Measurements from ENCODE around the gene PLA2G2C. TPM values are rescaled to one million over a fixed set of nuclear protein-coding genes. Genes with fewer than 3 reads are reported as not detected.

PLA2G2C gene
- polyA plus RNA-seq, 2 donors: 0.07 to 0.14 TPM

DNA sequence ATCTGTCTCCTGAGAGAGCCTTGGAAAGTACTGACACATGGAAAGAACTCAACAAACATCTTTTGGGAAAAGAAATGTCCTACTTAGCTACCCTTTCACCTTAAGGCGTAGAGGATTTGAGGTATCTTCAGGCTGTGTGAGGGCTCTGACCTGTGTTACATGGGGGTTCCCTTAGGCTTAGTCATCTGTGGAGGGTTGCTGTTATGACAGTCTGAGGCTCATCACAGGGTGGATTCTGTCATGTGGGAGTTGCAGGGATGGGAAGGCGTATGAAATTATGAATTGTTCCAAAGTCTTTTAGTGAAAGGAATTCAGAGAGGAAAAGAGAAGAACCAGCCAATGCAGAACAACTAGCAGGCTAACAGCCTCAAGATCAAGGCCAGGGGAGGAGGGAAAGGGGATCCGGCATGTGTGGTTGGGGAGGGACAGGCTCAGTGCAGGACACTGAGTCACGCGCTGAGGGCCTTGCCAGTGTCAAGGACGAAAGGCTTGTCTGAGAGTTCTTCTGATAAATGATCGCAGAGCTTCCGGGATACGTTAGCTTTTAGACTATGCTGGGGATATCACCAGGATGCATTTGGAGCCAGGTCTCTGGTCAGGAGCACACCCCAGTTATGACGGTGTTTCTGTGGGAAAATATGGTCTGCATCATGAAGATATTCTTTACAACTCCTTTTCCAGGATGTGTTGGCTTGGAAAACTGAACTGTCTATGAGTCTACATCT, 24.6 kb upstream of the PLA2G2C start:
- Histone ChIP-seq H3K27ac (ENCODE audit: low read depth in 2 of 2, low read length in 1 of 2) (no peak overlapping the region), H3K4me3 (ENCODE audit: low read depth in 1 of 2, low read length in 2 of 2) (no peak overlapping the region), H3K9me3 (ENCODE audit: control insufficient read depth in 2 of 2, insufficient read depth in 1 of 2, low read depth in 1 of 2, low read length in 1 of 2) (no peaks in the 10 kb centered on the region), H3K27me3 (ENCODE audit: control insufficient read depth in 1 of 2, insufficient read depth in 2 of 2, low read length in 2 of 2) (no peaks in the 10 kb centered on the region), H3K4me1 (ENCODE audit: control insufficient read depth in 2 of 2, insufficient read depth in 2 of 2, low read length in 1 of 2) (peaks cover 0 to 6% of the 10 kb centered on the region in 2 donors), H3K36me3 (ENCODE audit: control insufficient read depth in 2 of 2, insufficient read depth in 2 of 2, low read length in 1 of 2) (no peaks in the 10 kb centered on the region)
- 79 to 82% methylated on average over 10 of the region's 10 CpGs for WGBS, 2 donors

DNA sequence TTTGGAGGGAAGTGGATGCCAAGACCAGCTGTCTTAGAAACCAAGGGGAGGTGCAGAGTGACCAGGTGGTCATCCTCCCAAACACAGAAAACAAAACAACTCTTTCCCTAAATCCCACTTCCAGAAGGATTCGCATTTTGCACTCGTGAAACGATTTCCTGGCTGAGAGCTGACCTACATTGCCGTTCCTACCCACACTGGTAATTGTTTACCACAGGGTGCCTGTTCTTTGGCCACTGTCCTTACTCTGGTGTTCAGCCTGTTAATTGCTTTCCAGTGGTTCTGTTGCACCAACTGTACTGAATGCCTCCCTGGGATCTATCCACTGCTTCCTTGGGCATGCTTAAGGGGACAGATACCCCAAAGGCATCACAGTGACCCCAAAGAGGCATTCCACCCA, 23.2 kb upstream of the PLA2G2C start:
- Histone ChIP-seq H3K9me3 (ENCODE audit: control insufficient read depth in 2 of 2, insufficient read depth in 1 of 2, low read depth in 1 of 2, low read length in 1 of 2) (no peaks in the 10 kb centered on the region), H3K36me3 (ENCODE audit: control insufficient read depth in 2 of 2, insufficient read depth in 2 of 2, low read length in 1 of 2) (no peaks in the 10 kb centered on the region), H3K27me3 (ENCODE audit: control insufficient read depth in 1 of 2, insufficient read depth in 2 of 2, low read length in 2 of 2) (no peaks in the 10 kb centered on the region), H3K4me3 (ENCODE audit: low read depth in 1 of 2, low read length in 2 of 2) (no peak overlapping the region), H3K27ac (ENCODE audit: low read depth in 2 of 2, low read length in 1 of 2) (no peak overlapping the region), H3K4me1 (ENCODE audit: control insufficient read depth in 2 of 2, insufficient read depth in 2 of 2, low read length in 1 of 2) (peaks cover 0 to 6% of the 10 kb centered on the region in 2 donors)
- WGBS, 2 donors: 68 to 72% methylated on average over 4 of the region's 4 CpGs

DNA sequence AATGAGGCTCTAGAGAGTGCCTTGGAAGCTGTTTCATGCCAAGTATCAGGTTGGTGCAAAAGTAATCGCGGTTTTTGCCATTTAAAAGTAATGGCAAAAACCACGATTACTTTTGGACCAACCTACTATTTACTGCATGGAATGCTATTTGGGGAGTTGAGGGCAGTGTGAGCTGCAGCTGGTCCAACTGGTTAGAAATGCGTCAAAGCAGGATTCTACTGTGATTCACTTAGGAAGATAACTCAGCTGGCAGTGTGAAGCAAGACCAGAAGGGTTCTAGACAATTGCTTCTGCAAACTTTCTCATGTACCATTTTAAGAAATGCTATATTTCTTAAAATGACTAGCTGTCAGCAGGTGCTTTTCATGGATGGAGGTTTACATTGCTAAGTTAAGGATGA, 21.2 kb upstream of the PLA2G2C start:
- Histone ChIP-seq H3K27me3 (ENCODE audit: control insufficient read depth in 1 of 2, insufficient read depth in 2 of 2, low read length in 2 of 2) (no peaks in the 10 kb centered on the region), H3K4me1 (ENCODE audit: control insufficient read depth in 2 of 2, insufficient read depth in 2 of 2, low read length in 1 of 2) (peaks cover 0 to 4% of the 10 kb centered on the region in 2 donors), H3K4me3 (ENCODE audit: low read depth in 1 of 2, low read length in 2 of 2) (no peak overlapping the region), H3K9me3 (ENCODE audit: control insufficient read depth in 2 of 2, insufficient read depth in 1 of 2, low read depth in 1 of 2, low read length in 1 of 2) (no peaks in the 10 kb centered on the region), H3K36me3 (ENCODE audit: control insufficient read depth in 2 of 2, insufficient read depth in 2 of 2, low read length in 1 of 2) (no peaks in the 10 kb centered on the region), H3K27ac (ENCODE audit: low read depth in 2 of 2, low read length in 1 of 2) (no peak overlapping the region)
- 67 to 79% methylated on average over 4 of the region's 4 CpGs for WGBS, 2 donors

DNA sequence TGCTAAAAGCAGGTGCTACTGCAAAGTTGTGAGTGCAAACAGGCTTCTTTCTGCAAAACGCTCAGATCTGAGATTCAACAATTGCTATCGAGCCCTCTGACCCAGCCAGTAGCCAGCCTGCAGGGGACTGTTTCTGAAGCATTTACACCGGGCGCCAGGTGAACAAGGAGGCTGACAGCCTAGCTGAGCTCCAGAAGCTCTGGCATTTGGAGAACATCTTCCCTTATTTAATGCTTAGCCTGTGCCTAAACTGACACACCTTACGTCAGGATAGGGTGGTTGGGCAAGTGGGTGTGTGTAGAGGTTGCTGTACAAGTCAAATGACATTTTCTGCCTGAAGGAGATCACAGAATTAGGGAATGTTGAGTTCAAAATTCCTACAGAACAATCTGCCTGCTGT, 15.8 kb upstream of the PLA2G2C start:
- Histone ChIP-seq H3K27ac (ENCODE audit: low read depth in 2 of 2, low read length in 1 of 2) (no peak overlapping the region), H3K4me3 (ENCODE audit: low read depth in 1 of 2, low read length in 2 of 2) (no peak overlapping the region), H3K36me3 (ENCODE audit: control insufficient read depth in 2 of 2, insufficient read depth in 2 of 2, low read length in 1 of 2) (no peaks in the 10 kb centered on the region), H3K9me3 (ENCODE audit: control insufficient read depth in 2 of 2, insufficient read depth in 1 of 2, low read depth in 1 of 2, low read length in 1 of 2) (no peaks in the 10 kb centered on the region), H3K4me1 (ENCODE audit: control insufficient read depth in 2 of 2, insufficient read depth in 2 of 2, low read length in 1 of 2) (peaks cover 0 to 2% of the 10 kb centered on the region in 2 donors), H3K27me3 (ENCODE audit: control insufficient read depth in 1 of 2, insufficient read depth in 2 of 2, low read length in 2 of 2) (peaks cover 0 to 3% of the 10 kb centered on the region in 2 donors)
- 85% methylated on average over 5 of the region's 5 CpGs for WGBS, 2 donors

DNA sequence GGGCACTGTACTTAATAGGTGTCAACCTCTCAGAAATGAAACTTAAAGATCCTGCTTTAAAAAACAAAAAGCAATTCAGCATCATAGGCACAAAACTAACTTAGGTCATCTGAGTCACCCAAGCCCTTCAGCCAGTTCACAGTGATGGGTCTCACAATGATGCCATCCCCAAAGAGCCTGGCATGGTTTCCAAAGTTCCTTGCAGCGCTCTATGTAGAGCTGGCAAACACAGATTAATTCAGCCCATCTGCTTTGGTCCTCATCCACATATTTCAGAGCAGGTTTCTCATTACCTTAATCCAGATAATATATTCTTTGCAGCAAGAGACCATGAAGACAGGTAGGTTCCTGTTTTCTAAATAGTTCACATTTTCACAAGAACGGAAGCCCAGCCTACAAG, 14.6 kb upstream of the PLA2G2C start:
- no peaks in the 10 kb centered on the region for H3K9me3 ChIP-seq (ENCODE audit: control insufficient read depth in 2 of 2, insufficient read depth in 1 of 2, low read depth in 1 of 2, low read length in 1 of 2)
- no peak overlapping the region for H3K4me3 ChIP-seq (ENCODE audit: low read depth in 1 of 2, low read length in 2 of 2)
- WGBS, 2 donors: 66 to 69% methylated on average over 2 of the region's 2 CpGs
- H3K4me1 ChIP-seq (ENCODE audit: control insufficient read depth in 2 of 2, insufficient read depth in 2 of 2, low read length in 1 of 2): peaks cover 0 to 2% of the 10 kb centered on the region in 2 donors
- peaks cover 0 to 3% of the 10 kb centered on the region in 2 donors for H3K27me3 ChIP-seq (ENCODE audit: control insufficient read depth in 1 of 2, insufficient read depth in 2 of 2, low read length in 2 of 2)
- H3K36me3 ChIP-seq (ENCODE audit: control insufficient read depth in 2 of 2, insufficient read depth in 2 of 2, low read length in 1 of 2): no peaks in the 10 kb centered on the region
- no peak overlapping the region for H3K27ac ChIP-seq (ENCODE audit: low read depth in 2 of 2, low read length in 1 of 2)

DNA sequence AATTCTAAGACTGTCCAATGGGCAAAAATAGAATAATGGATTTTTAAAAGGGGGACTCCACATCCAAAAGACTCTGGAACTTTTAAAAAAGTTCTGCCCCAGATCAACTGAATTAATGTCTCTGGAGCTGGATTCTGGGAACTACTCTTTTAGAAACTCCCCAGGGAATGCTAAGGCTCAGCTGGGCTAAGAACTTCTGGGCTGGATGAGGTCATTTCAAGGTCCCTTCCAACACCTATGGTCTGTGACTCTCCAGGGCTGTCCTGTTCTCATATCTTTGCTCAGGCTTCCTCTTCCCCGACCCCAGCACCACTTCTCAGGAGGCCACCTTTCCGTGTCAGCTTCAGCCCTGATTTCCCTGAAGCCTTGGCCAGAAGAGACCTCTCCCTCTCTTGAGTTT, 13.5 kb upstream of the PLA2G2C start:
- Histone ChIP-seq H3K27ac (ENCODE audit: low read depth in 2 of 2, low read length in 1 of 2) (no peak overlapping the region), H3K36me3 (ENCODE audit: control insufficient read depth in 2 of 2, insufficient read depth in 2 of 2, low read length in 1 of 2) (no peaks in the 10 kb centered on the region), H3K4me3 (ENCODE audit: low read depth in 1 of 2, low read length in 2 of 2) (no peak overlapping the region), H3K9me3 (ENCODE audit: control insufficient read depth in 2 of 2, insufficient read depth in 1 of 2, low read depth in 1 of 2, low read length in 1 of 2) (no peaks in the 10 kb centered on the region), H3K27me3 (ENCODE audit: control insufficient read depth in 1 of 2, insufficient read depth in 2 of 2, low read length in 2 of 2) (peaks cover 0 to 3% of the 10 kb centered on the region in 2 donors), H3K4me1 (ENCODE audit: control insufficient read depth in 2 of 2, insufficient read depth in 2 of 2, low read length in 1 of 2) (peaks cover 0 to 2% of the 10 kb centered on the region in 2 donors)
- WGBS, 2 donors: 56 to 68% methylated on average over 2 of the region's 2 CpGs

DNA sequence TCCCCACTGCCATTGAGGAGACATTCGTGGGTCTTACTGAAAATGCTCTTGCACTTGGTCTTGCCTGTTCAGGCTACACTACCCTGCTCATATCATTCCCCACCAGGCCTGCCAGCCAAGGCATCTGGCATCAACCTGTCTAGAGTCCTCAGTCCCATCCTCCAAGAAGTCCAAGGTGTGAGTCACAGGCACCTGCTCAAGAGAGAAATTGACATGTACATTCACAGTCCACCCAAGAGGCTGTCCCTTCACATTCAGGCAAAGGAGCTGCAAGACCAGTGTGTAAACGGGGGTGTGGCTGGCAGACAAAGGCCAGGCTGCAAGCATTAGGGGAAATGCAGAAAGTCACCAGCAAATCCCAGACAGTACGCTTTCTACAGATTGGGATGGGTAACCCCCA, 13.1 kb upstream of the PLA2G2C start:
- H3K9me3 ChIP-seq (ENCODE audit: control insufficient read depth in 2 of 2, insufficient read depth in 1 of 2, low read depth in 1 of 2, low read length in 1 of 2): no peaks in the 10 kb centered on the region
- peaks cover 0 to 2% of the 10 kb centered on the region in 2 donors for H3K4me1 ChIP-seq (ENCODE audit: control insufficient read depth in 2 of 2, insufficient read depth in 2 of 2, low read length in 1 of 2)
- 39 to 55% methylated on average over 3 of the region's 3 CpGs for WGBS, 2 donors
- peaks cover 0 to 3% of the 10 kb centered on the region in 2 donors for H3K27me3 ChIP-seq (ENCODE audit: control insufficient read depth in 1 of 2, insufficient read depth in 2 of 2, low read length in 2 of 2)
- H3K4me3 ChIP-seq (ENCODE audit: low read depth in 1 of 2, low read length in 2 of 2): no peak overlapping the region
- no peaks in the 10 kb centered on the region for H3K36me3 ChIP-seq (ENCODE audit: control insufficient read depth in 2 of 2, insufficient read depth in 2 of 2, low read length in 1 of 2)
- H3K27ac ChIP-seq (ENCODE audit: low read depth in 2 of 2, low read length in 1 of 2): no peak overlapping the region

- peaks cover 0 to 2% of the 10 kb centered on the region in 2 donors for H3K4me1 ChIP-seq (ENCODE audit: control insufficient read depth in 2 of 2, insufficient read depth in 2 of 2, low read length in 1 of 2)
- peaks cover 0 to 3% of the 10 kb centered on the region in 2 donors for H3K27me3 ChIP-seq (ENCODE audit: control insufficient read depth in 1 of 2, insufficient read depth in 2 of 2, low read length in 2 of 2)
- no peak overlapping the region for H3K4me3 ChIP-seq (ENCODE audit: low read depth in 1 of 2, low read length in 2 of 2)
- H3K36me3 ChIP-seq (ENCODE audit: control insufficient read depth in 2 of 2, insufficient read depth in 2 of 2, low read length in 1 of 2): no peaks in the 10 kb centered on the region
- no peaks in the 10 kb centered on the region for H3K9me3 ChIP-seq (ENCODE audit: control insufficient read depth in 2 of 2, insufficient read depth in 1 of 2, low read depth in 1 of 2, low read length in 1 of 2)
- WGBS, 2 donors: 57 to 67% methylated on average over 7 of the region's 7 CpGs
- H3K27ac ChIP-seq (ENCODE audit: low read depth in 2 of 2, low read length in 1 of 2): no peak overlapping the region
Observed at GRCh38 chr1:20198918-20199317, 12.6 kb upstream of the PLA2G2C start.

DNA sequence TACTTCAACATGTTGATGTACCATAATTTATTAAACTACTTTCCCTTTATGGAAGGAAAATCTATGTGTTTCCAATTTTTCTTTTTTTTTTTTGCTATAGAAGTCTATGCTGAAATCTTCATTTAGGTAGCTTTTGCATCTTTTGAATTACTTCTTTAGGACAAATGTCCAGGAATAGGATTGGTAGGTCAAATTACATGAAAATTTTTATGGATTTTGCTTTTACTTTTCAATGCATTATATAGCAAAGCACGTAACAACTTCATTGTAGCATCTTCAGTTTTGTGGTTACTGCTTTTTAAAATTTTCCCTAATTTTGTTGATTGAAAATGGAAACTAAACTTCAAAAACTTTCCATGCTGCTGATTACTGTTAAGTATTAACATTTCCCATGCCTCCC, 12.0 kb upstream of the PLA2G2C start:
- H3K27ac ChIP-seq (ENCODE audit: low read depth in 2 of 2, low read length in 1 of 2): no peak overlapping the region
- H3K4me3 ChIP-seq (ENCODE audit: low read depth in 1 of 2, low read length in 2 of 2): no peak overlapping the region
- no peaks in the 10 kb centered on the region for H3K36me3 ChIP-seq (ENCODE audit: control insufficient read depth in 2 of 2, insufficient read depth in 2 of 2, low read length in 1 of 2)
- 48 to 98% methylated on average over 1 of the region's 1 CpG for WGBS, 2 donors
- no peaks in the 10 kb centered on the region for H3K9me3 ChIP-seq (ENCODE audit: control insufficient read depth in 2 of 2, insufficient read depth in 1 of 2, low read depth in 1 of 2, low read length in 1 of 2)
- H3K27me3 ChIP-seq (ENCODE audit: control insufficient read depth in 1 of 2, insufficient read depth in 2 of 2, low read length in 2 of 2): peaks cover 0 to 3% of the 10 kb centered on the region in 2 donors
- peaks cover 0 to 2% of the 10 kb centered on the region in 2 donors for H3K4me1 ChIP-seq (ENCODE audit: control insufficient read depth in 2 of 2, insufficient read depth in 2 of 2, low read length in 1 of 2)

GRCh38 chr1:20197329-20197791, 11.0 kb upstream of the PLA2G2C start:
- Histone ChIP-seq H3K4me3 (ENCODE audit: low read depth in 1 of 2, low read length in 2 of 2) (no peak overlapping the region), H3K4me1 (ENCODE audit: control insufficient read depth in 2 of 2, insufficient read depth in 2 of 2, low read length in 1 of 2) (peaks cover 0 to 2% of the 10 kb centered on the region in 2 donors), H3K36me3 (ENCODE audit: control insufficient read depth in 2 of 2, insufficient read depth in 2 of 2, low read length in 1 of 2) (no peaks in the 10 kb centered on the region), H3K27ac (ENCODE audit: low read depth in 2 of 2, low read length in 1 of 2) (no peak overlapping the region), H3K27me3 (ENCODE audit: control insufficient read depth in 1 of 2, insufficient read depth in 2 of 2, low read length in 2 of 2) (peaks cover 0 to 3% of the 10 kb centered on the region in 2 donors), H3K9me3 (ENCODE audit: control insufficient read depth in 2 of 2, insufficient read depth in 1 of 2, low read depth in 1 of 2, low read length in 1 of 2) (no peaks in the 10 kb centered on the region)
- 56 to 74% methylated on average over 6 of the region's 6 CpGs for WGBS, 2 donors

All from esophagus (tissue), 2 donors.